NCI-H2171 (cell line): ENCODE measurements around the gene NELFA.

ENCODE experiments used
- DNase-seq: peaks from one replicate; lab custom pipeline; 2025; lab: John Stamatoyannopoulos, UW

NELFA gene

DNA sequence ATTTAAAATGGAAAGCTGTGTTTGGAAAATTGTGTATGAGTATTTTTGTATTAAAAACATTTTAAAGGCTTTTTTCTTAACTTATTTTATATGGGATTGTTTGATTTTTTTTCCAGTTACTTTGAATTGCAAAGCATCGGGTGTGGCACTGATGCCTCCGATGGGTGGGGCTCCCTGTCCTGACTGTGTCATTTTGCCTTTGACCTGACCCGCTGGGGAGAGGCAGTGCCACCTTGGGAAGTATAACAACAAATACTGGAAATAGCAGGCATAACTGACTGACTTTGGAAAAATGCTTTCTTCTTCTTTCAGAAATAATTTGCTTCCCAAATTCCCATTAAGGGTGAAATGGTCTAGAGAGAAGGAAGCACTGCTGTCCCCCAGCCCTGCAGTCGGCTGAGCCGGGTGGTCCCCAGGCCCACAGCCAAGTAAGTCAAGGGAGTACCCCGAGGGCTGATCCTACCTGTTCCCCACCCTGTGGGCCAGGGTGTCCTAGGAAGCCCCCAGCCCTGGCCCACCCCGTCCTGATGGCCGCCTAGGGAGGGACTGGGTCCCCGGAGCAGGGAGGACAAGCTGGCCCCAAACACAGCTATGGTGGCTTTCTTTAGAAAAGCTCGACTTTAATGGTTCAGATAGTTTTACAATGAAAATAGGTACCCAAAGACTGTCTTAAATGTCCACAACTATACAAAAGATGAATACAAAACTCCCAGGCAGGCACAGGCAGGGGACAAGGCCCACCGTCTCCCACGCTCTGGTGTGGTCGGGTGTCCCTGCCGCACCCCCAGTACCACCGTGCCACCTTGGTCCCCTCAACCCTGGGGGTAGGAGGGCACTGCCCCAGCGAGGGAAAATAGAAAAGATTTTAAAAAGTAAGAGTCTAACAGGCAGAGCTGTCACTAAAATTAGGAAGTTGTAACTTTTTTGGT is 26.4 kb downstream of the NELFA start:
- DNase-seq: no peak

DNA sequence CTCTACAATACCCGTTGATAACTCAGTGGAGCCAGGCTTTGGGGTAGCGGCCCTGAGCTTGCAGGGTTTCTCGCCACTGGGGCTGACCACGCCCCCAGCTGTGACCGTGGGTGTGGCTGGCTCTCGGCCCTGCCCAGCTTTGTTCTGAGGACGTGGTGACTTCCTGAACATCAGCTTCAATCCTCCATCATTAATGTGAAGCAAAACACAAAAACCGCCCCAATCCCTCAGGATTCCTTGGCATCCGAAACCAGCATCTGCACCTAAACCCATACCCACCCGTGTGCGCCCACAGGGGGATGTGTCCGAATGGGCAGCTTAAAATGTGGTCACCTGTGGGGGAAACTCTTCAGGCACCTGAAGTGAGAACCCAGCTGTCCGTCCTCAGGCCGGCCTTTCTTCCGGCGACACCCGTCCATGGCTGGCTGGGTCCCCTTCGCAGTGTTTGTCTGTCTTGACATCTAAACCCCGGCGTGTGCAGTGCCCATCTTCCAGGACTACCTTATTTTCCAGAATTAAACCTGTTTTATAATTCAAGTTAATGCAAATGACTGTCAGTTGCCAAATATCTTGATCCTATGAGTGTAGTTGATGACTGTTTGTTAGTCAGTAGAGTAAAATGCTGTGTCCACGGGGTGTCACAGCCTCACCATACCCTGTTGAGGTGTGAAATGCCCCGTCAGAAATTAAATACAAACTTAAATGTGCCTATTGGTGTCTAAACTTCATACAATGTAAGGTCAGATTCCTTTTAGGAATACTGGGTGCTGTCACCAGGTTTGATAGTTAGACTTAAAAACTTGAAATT is 27.3 kb downstream of the NELFA start:
- no peak for DNase-seq

DNA sequence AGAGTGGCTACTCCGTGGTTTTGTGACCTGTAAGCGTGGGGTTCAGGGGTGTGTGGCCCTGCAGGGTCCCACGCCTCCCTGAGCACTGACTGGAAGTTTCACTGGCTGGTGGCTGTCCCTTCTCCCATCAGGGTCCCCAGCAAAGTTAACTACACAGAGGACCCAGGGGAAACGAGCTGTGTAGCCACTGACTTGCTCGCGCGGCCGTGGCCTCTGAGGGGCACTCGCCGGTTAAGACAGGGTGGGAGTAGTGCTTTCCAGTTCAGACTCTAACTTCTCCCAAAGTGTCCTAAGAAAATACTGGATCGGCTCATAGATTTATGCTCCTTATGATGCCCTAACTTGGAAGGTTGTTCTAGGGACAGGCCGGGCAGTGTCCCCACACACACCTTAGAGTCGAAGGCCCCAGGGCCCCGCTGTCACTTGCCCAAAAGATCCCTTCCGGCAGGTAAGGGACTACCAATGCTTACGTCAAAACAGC is 28.2 kb downstream of the NELFA start:
- no peak for DNase-seq

DNA sequence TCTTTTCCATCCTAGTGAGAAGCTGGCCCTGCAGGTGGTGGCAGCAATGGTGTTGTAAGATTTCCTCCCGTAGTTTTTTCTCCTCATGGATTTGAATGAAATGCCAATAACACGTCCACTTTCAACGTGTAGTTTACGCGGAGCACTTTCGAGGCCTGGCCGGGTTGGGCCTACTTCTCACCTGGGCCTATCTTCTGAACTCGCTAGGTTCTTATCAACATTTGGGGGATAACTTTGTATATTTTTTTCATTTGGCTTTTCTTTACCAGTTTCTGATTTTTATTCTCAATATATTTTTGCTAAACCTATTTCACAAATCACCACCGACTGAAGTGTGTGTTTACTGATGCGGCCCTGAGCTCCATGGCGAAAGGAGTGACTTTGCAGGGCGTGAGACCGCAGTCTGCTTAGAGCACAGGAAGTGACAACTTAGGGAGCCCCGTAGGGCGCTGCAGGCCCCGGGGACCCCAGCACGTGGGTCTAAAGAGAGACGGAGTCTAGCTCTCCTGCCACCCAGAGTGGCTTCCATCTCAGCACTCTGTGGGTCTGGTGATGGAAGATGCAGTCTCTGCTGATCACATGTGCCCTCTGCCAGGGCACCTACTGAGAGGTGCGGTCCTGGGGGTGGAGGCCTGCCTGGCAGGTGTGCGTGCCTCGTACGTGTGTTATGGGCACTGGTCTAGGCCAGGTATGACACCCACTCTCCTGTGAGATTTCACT is 29.1 kb downstream of the NELFA start:
- no peak for DNase-seq

DNA sequence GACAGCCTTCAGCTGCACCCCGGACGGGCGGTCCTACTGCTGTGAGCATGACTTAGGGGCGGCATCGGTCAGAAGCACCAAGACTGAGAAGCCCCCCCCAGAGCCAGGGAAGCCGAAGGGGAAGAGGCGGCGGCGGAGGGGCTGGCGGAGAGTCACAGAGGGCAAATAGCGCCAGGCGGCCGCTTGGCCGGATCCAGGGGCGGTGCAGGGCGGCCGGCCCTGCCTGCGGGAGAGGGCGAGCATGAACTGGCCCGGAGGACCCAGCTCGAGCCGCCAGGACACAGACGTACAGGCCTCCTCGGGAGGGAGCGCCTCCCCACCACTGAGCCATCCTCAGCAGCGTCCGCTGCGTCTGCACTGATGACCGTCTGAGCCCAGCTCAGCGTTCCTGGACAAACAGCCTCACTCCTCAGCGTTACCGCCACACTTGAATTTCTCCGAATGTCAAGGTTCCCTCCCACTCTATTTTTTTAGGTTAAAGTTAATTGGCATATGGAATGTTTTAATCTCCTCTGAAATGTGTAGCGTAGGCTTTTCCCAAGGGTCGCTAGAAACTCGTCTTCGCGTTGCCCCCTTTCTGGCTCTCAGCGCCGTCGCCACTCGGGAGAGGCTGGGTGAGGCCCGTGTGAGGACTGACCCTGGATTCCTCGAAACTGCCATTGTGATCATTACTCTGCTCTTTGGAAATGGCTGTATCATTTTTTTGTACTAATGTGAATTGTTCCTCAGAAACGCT is 29.9 kb downstream of the NELFA start:
- DNase-seq: no peak

DNA sequence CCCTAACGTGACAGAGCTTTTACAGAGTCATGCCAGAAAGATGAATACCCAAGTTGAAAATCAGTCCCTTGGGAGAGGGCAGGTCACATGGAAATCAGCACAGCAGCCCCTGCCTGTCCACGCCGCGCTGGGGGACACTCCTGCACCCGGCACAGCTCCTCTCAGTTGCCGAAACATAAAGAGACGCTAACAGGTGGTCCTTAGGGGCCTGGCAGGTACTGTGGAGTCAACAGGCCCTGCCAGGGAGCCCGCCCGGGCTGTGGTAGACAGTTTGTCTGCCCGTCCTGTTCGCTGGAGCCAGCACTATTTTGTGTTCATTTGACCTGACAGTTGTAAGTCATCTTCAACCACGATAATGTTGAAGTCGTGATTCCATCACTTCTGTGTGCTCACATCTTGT is 30.5 kb downstream of the NELFA start:
- no peak for DNase-seq

DNA sequence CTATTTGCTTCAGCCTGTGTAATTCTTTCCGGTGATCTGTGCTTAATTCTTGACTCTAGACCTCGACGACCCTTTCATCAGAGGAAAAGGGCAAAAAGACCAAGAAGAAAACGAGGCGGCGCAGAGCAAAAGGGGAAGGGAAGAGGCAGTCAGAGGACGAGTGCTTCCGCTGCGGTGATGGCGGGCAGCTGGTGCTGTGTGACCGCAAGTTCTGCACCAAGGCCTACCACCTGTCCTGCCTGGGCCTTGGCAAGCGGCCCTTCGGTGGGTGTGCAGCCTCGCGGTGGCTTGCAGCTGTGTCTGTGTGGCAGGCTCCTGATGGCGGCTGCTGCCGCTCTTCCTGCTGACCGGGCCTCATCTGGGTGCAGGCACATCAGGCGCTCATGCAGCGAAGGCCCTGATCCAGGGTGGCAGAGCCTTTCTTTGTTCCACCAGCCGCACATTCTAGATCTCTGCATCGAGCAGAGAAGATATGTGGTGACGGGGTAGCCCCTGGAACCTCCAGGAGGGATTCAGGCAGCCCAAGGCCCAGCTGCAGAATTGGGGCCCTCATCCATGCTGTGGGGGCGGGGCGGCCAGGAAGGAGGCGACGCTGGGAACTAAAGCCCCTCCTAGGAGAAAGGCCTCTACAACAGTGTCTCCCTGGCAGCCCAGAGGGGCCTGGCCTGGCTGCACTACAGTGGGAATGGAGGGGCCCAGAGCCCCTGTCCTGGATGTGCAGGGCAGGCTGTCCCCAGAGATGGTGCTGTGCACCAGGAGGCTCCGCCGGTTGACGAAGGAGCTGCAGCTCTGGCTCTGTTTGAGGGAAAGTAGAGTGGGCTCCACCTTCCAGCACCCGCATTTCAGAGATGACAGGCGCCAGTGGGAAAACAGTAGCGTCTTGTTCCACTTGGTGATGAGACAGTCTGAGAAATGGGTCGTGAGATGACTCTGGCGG is 32.1 kb downstream of the NELFA start:
- DNase-seq: no peak

DNA sequence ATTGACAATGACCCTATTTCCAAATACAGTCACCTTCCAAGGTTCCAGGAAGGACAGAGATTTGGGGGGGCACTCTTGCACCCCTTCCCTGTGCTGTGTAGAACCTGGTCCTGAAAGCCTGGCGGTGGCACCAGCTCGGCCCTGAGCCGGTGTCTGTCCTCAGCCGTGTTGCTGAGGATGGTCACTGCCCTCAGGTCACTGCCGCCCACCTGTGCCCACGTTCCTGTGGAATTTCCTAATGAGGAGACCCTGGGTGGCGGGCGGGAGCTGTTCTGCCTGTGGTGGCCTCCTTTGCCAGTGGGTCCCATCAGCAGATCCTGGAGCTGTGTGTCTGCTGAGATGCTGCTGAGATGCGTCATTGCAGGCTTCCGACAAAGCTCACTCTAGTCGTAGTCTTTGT is 32.9 kb downstream of the NELFA start:
- DNase-seq: no peak

DNA sequence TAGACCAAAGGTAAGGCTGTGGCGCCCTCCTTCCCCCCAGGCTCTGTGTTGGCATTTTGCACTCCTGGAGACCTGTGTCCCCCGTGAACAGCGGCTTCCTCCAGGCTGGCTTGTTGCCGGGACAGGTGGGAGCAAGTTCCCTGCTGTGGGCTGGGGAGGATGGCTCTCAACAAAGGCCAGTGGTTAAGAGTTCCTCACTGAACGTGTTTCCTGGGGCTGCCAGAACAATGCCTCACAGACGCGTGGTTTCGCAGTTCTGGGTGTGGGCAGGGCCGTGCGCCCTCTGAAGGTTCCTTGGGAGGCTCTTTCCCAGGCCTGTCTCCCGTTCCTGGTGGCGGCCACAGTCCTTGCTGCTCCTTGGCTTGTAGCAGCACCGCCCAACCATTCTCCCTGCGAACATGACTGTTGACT is 33.4 kb downstream of the NELFA start:
- DNase-seq: no peak

DNA sequence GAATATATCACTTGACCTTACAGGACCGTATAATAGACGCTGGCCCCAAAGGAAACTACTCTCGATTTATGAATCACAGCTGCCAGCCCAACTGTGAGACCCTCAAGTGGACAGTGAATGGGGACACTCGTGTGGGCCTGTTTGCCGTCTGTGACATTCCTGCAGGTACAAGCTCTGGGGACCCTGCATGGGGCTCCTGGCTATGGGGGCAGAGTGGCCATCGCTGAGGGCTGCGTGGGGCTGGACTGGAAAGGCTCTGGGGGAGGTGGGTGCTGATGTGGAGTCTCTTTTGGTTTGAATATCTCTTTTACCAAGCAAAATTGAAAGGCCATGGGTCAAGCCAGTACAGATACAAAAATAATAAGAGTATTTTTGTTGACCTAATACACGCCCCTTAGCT is 33.9 kb downstream of the NELFA start:
- DNase-seq: no peak

DNA sequence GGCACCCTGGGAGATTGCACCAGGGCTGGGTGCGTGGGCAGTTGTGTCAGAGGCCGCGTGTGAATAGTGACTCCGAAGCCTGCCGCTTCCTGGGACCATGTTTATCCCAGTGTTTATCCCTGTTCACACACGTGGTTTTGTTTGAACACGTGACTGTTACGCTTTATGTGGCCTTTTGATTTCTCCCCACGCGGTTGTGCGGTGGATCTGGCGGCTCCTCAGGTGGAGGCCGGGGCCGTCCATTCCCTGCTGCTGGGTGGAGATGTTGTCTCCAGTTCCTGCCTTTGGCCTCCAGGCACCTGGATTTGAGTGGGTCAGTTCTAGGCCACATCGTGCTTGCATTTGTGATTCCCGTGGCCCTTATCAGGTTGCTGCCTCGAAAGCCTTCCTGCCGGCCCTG is 35.1 kb downstream of the NELFA start:
- no peak for DNase-seq

DNA sequence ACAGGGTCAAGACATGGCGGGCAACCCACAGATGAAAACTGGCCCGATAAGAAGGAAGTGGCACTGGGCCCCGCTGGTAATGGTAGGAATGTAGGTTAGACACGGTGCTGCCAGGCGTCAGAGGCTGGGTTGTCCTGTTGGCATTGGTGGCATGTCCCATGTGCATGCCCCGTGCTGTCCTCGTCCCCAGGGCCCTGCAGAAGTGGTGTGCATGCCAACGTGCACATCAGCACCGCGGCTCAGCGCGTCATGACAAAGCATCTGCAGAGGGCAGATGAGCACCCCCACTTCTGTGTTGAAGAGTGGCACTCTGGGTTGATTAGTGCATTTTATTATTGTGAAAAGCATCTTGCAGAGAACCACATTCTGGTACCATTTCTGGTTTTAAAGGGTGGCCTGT is 35.6 kb downstream of the NELFA start:
- no peak for DNase-seq

DNA sequence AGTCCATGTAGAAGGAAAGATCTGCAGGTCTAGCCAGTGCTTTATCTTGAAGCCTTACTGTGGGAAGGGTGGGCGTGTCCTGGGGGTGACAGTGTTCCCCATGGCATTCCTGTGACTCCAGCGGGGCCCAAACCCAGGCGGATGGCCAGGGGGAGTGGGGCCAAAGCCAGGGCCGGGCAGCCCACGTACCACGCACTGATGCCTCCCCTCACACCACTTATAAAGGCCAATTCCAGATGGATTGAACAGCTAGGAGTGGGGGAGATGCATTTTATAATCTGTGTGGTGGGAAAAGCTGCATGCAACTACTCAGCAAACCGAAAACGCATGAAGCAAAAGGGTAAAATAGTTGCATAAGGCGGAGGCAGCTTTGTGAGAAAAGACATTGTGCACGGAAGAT is 36.4 kb downstream of the NELFA start:
- no peak for DNase-seq

DNA sequence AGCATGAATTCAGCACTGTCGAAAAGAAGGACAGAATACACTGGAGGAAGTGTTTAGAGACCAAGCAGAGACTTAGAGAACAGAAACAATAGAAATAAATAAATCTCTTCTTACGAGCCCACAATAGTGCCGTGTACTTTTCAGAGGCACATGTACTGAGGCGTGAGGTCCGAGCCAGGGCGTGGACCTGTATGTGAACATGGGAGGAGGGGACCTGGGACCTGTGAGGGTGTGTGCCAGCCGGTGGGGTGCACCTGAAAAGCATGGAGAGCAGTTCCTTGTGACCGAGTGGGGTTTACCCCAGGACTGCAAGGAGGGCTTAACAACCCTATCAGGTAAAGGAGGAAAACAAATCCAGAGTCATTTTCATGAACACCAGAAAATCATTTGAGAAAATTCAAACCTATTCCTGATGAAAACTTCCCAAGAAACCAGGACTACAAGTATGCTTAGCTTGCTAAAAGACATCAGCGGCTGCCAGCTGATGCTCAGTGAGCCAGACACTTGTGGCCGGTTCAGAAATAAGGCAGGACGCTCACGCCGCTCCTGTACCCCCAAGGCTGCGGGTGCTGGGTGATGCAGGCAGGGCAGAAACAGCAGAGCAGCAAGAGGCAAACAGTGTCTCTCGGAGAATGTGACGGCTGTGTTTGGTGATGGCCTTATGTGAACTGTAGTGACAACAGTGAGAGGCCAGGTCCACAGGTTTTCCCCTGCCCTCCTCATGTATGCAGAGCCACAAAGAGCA is 37.1 kb downstream of the NELFA start:
- DNase-seq: no peak

DNA sequence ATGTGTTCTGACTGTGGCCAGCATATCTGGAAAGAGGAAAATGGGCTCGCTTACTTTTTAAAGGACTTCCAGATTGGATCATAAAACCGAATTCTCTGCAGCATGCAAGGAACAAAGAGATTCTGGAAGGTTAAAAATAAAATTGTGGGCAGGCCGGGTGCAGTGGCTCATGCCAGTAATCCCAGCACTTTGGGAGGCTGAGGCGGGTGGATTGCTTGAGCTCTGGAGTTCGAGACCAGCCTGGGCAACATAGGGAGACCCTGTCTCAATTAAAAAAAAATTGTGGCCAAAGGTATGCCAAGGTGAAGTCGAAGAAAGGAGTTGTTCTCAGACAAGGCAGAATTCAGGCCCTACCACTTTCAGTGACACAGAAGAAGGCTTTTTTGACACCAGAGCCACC is 37.8 kb downstream of the NELFA start:
- no peak for DNase-seq

DNA sequence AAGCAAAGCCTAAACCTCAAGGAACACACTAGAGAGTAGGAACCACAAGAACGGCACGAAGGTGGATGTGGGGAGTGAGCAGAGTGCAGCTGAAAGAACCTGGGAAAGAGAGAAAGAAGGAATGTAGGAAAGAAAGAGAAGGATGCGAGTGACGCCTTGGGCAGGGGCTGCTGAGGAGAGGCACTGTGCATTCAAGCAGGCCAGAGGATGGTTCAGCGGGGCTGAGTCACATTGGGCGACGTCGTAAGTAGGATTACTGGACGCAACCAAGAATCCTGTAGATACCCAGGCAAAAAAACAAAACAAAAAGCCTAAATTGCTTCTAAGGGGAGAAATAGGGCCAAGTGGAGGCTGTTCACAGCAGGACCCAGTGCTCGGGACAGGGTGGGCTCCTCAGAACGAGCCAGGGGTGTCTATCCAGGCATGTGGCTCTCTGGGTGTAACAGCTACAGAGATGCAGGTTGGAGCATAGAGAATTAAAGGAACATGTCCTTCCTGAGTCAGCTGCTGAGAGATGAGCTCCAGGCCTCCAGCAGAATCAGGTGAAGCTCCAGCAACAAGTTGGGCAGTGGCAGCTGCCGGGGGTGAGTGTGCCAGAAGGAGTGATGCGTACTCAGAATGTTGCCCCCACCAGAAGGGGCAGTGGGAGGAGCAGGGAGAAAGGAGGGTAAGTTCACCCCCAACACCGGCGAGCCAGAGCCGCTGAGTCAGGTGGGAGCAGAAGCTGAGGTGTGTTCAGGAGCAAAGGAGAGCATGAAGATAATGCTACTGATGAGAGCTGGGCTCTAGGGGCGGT is 38.6 kb downstream of the NELFA start:
- DNase-seq: no peak

DNA sequence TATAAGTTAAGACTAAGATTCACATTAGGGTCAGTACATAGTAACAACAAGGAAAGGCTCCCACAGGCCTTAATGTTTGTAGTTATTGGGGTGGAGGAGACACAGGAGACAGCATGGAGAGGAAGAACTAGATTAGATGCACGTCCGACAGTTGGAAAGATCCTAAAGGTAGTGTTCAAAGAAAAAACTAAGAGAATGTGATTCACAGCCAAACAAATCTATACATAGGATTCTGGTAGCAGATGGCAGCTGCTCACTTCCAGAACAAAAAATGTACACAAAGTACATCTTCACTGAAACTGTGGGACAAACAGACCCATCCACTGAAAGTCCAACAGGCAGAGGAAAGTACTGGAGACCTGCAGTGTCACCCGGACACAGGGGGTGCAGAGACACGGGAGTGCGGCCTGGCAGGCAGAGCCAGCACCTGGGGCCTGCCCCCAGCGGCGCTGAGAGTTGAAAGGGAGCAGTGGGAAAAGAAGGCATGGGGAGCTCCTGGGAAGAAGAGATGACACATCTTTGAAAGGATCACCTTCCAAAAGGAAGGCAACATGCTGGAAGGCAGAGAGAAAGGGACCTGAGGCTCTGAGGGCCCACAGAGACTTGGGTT is 40.0 kb downstream of the NELFA start:
- no peak for DNase-seq

DNA sequence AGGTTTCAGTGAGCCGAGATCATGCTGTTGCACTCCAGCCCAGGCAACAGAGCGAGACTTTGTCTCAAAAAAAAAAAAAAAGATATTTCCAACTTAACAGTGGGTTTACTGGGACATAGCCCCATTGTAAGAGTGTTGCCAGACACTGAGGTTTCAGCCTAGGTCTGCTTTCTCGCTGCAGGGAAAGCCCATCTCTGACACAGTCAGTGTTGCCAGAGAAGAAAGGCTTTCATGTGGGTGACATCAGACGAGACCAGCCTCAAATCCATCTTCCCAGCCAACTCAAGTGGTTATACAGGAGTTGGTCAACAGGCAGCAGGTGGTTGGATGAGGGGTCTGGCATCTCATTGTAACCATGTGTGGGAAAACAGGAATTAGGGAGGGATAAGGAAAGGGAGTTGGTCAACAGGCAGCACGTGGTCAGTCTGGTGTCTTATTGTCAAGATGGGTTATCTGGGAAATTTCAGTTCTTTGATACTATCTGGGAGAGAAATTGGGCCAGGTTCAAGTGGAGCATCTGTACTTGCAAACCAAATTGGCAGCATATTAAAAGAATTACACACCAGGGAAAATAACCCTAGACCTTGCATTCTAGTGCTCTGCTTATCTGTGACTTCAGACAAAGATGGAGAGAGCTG is 41.1 kb downstream of the NELFA start:
- DNase-seq: no peak
